ENCODE results near the gene OR10C1. TPM values are rescaled to one million over a fixed set of nuclear protein-coding genes. Genes with fewer than 3 reads are reported as not detected.

The OR10C1 gene
- total and polyA plus RNA-seq, 2 of the 13 experiments (the other 11 are each of a cell fraction or from before 2014, with no cell fraction given), result 0.04 TPM; not detected in 1

GRCh38 chr6:29424168-29424567, 14.9 kb upstream of the OR10C1 start (continued):
- TF ChIP-seq HNRNPUL1 (IDR thresholded peaks at IDR 0.05; ENCODE audit: low read depth, low read length) (no peak), JUN (CRISPR knock-in tag; IDR thresholded peaks at IDR 0.05) (no peak), ELF3 (CRISPR knock-in tag; IDR thresholded peaks at IDR 0.05) (no peak), DPF2 (CRISPR knock-in tag; IDR thresholded peaks at IDR 0.05; ENCODE audit: borderline replicate concordance, low read depth) (no peak), ZNF136 (CRISPR knock-in tag; IDR thresholded peaks at IDR 0.05; ENCODE audit: low read depth) (no peak), GABPB1 (CRISPR knock-in tag; IDR thresholded peaks at IDR 0.05) (no peak), ZNF30 (CRISPR knock-in tag; IDR thresholded peaks at IDR 0.05) (no peak), PAF1 (CRISPR knock-in tag; IDR thresholded peaks at IDR 0.05) (no peak)

- no TSS peak for BruUV-seq (replicated peaks)
- Histone ChIP-seq H4K20me1 (ENCODE audit: insufficient read depth, low read length) (no peaks in the 10 kb centered on the region), H3K4me1 (ENCODE audit: insufficient read depth, low read length) (no peaks in the 10 kb centered on the region), H3K9me3 (ENCODE audit: low read length) (no peaks in the 10 kb centered on the region), H3K27ac (ENCODE audit: extremely low read length, insufficient read depth, low read length) (no peak overlapping the region), H2AFZ (ENCODE audit: low read length) (no peak overlapping the region), H3K36me3 (replicated peaks in 1 of 2; ENCODE audit: control insufficient read depth in 1 of 2, insufficient read depth in 2 of 2, low read length in 2 of 2) (no peaks in the 10 kb centered on the region), H3K4me2 (ENCODE audit: low read depth, low read length) (no peak overlapping the region), H3K27me3 (ENCODE audit: control insufficient read depth in 1 of 2, insufficient read depth in 2 of 2, low read length in 2 of 2) (no peaks in the 10 kb centered on the region), H3K4me3 (replicated peaks in 1 of 3; ENCODE audit: insufficient read depth in 1 of 3, low read depth in 2 of 3, low read length in 3 of 3) (no peak overlapping the region), H3K9ac (ENCODE audit: insufficient read depth, low read depth, low read length) (no peak overlapping the region), H3K79me2 (ENCODE audit: insufficient read depth, low read length) (no peaks in the 10 kb centered on the region)
- FAIRE-seq (no peak), DNase-seq (ENCODE audit: low spot score) (no peak), ATAC-seq (no peak)
- intact Hi-C loops (cut with micrococcal nuclease; ENCODE audit: unreplicated experiment) (no loop called here), in situ Hi-C loops (cut with HindIII; ENCODE audit: extremely low pct_ligation_motif_present, low pct_unique_long_range_greater_than_20kb) (no loop called here)
- ChIA-PET POLR2A (no interaction called here), CTCF (ENCODE audit: low intra/inter-chr PET ratio, low total read pairs) (no interaction called here)
- WGBS (ENCODE audit: low lambda C conversion rate), result 0% methylated on average over 2 of the region's 2 CpGs
- TF ChIP-seq, protein P1, sequence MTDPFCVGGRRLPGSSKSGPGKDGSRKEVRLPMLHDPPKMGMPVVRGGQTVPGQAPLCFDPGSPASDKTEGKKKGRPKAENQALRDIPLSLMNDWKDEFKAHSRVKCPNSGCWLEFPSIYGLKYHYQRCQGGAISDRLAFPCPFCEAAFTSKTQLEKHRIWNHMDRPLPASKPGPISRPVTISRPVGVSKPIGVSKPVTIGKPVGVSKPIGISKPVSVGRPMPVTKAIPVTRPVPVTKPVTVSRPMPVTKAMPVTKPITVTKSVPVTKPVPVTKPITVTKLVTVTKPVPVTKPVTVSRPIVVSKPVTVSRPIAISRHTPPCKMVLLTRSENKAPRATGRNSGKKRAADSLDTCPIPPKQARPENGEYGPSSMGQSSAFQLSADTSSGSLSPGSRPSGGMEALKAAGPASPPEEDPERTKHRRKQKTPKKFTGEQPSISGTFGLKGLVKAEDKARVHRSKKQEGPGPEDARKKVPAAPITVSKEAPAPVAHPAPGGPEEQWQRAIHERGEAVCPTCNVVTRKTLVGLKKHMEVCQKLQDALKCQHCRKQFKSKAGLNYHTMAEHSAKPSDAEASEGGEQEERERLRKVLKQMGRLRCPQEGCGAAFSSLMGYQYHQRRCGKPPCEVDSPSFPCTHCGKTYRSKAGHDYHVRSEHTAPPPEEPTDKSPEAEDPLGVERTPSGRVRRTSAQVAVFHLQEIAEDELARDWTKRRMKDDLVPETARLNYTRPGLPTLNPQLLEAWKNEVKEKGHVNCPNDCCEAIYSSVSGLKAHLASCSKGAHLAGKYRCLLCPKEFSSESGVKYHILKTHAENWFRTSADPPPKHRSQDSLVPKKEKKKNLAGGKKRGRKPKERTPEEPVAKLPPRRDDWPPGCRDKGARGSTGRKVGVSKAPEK (CRISPR knock-in tag; IDR thresholded peaks at IDR 0.05; ENCODE audit: borderline replicate concordance), result no peak
- TF ChIP-seq TRIM24 (CRISPR knock-in tag; IDR thresholded peaks at IDR 0.05), result no peak
- TF ChIP-seq, protein P2, sequence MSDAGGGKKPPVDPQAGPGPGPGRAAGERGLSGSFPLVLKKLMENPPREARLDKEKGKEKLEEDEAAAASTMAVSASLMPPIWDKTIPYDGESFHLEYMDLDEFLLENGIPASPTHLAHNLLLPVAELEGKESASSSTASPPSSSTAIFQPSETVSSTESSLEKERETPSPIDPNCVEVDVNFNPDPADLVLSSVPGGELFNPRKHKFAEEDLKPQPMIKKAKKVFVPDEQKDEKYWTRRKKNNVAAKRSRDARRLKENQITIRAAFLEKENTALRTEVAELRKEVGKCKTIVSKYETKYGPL (CRISPR knock-in tag; IDR thresholded peaks at IDR 0.05), result no peak
- no peak for TF ChIP-seq ZFAT (CRISPR knock-in tag; conservative IDR thresholded peaks at IDR 0.05)
- no peak for TF ChIP-seq ZNF75D (CRISPR knock-in tag; IDR thresholded peaks at IDR 0.05; ENCODE audit: borderline replicate concordance)
- no peak for TF ChIP-seq ARID5B (CRISPR knock-in tag; IDR thresholded peaks at IDR 0.05)
- no peak for TF ChIP-seq YY1 (IDR thresholded peaks at IDR 0.05; ENCODE audit: insufficient read depth, insufficient replicate concordance, low read depth, low read length)
Observed at GRCh38 chr6:29424575-29424974, 14.5 kb upstream of the OR10C1 start.

All from HepG2 (cell line).